H7 (cell line): ENCODE data around the gene PRDM15. TPM values are rescaled to one million over a fixed set of nuclear protein-coding genes. Genes with fewer than 3 reads are reported as not detected.

Experiments
- DNase-seq: peaks from one replicate; pipeline ENCODE4 v3.0.0; 2012
- H3K27me3 ChIP-seq: 2 replicates; pipeline ENCODE4 v1.6.0; 2011; ENCODE audit warnings: mild to moderate bottlenecking, low read length; ENCODE audit not compliant: control insufficient read depth, insufficient read depth
- H3K36me3 ChIP-seq: replicated peaks from 2 replicates; pipeline ENCODE4 v1.5.1; 2011; ENCODE audit warnings: low read length; ENCODE audit not compliant: control insufficient read depth, insufficient read depth
- H3K4me3 ChIP-seq: 2 replicates; pipeline ENCODE4 v1.5.1; 2011; ENCODE audit warnings: low read depth, mild to moderate bottlenecking, control low read depth, low read length, moderate library complexity; ENCODE audit not compliant: insufficient read depth
- total RNA-seq: library from RNA; depleted of rRNA; stranded (reverse); fragments of >200 nt; shearing (Covaris generic); gene quantifications from 2 replicates; pipeline ENCODE4 v1.2.3, GENCODE V29; 2014

PRDM15 gene
- total RNA-seq, 1 experiment from 2014 or later: 6.7 TPM

GRCh38 chr21:41898998-41899397 is 19.9 kb upstream of the PRDM15 start:
- H3K4me3 ChIP-seq: no peak overlapping the region
- H3K27me3 ChIP-seq: no peaks in the 10 kb centered on the region
- DNase-seq: no peak
- H3K36me3 ChIP-seq: no peaks in the 10 kb centered on the region; the same call in 1 of the 2 replicates

GRCh38 chr21:41897700-41898099 is 18.6 kb upstream of the PRDM15 start:
- Histone ChIP-seq H3K27me3 (no peaks in the 10 kb centered on the region), H3K36me3 (no peaks in the 10 kb centered on the region; the same call in 1 of the 2 replicates), H3K4me3 (no peak overlapping the region)
- peak; percentile 73 for DNase-seq

- peak; percentile 72 for DNase-seq
- no peaks in the 10 kb centered on the region; the same call in 1 of the 2 replicates for H3K36me3 ChIP-seq
- H3K4me3 ChIP-seq: no peak overlapping the region
- no peaks in the 10 kb centered on the region for H3K27me3 ChIP-seq
Measured at GRCh38 chr21:41897047-41897669, 18.0 kb upstream of the PRDM15 start.

GRCh38 chr21:41895643-41896493 is 16.7 kb upstream of the PRDM15 start:
- Histone ChIP-seq H3K27me3 (no peaks in the 10 kb centered on the region), H3K4me3 (no peak overlapping the region), H3K36me3 (no peaks in the 10 kb centered on the region)
- peak; percentile 68 for DNase-seq

GRCh38 chr21:41894922-41895557 is 15.9 kb upstream of the PRDM15 start:
- no peak overlapping the region for H3K4me3 ChIP-seq
- no peak for DNase-seq
- no peaks in the 10 kb centered on the region for H3K36me3 ChIP-seq

GRCh38 chr21:41894511-41894910 is 15.4 kb upstream of the PRDM15 start:
- DNase-seq: no peak
- no peaks in the 10 kb centered on the region for H3K27me3 ChIP-seq

More at GRCh38 chr21:41894922-41895557, 15.9 kb upstream of the PRDM15 start:
- H3K27me3 ChIP-seq: no peaks in the 10 kb centered on the region

GRCh38 chr21:41892726-41893125 is 13.6 kb upstream of the PRDM15 start:
- Histone ChIP-seq H3K4me3 (no peak overlapping the region), H3K27me3 (no peaks in the 10 kb centered on the region), H3K36me3 (no peaks in the 10 kb centered on the region)
- no peak for DNase-seq

More at GRCh38 chr21:41894511-41894910, 15.4 kb upstream of the PRDM15 start:
- H3K36me3 ChIP-seq: no peaks in the 10 kb centered on the region
- H3K4me3 ChIP-seq: no peak overlapping the region

GRCh38 chr21:41891132-41891531 is 12.0 kb upstream of the PRDM15 start:
- no peak overlapping the region for H3K4me3 ChIP-seq
- H3K27me3 ChIP-seq: no peaks in the 10 kb centered on the region
- no peak for DNase-seq
- no peaks in the 10 kb centered on the region for H3K36me3 ChIP-seq

- Histone ChIP-seq H3K27me3 (no peaks in the 10 kb centered on the region), H3K36me3 (no peaks in the 10 kb centered on the region), H3K4me3 (no peak overlapping the region)
- DNase-seq: no peak
Measured at GRCh38 chr21:41890355-41890754, 11.2 kb upstream of the PRDM15 start.

GRCh38 chr21:41888749-41889376 is 9.7 kb upstream of the PRDM15 start:
- no peak overlapping the region for H3K4me3 ChIP-seq
- no peak for DNase-seq
- H3K27me3 ChIP-seq: no peaks in the 10 kb centered on the region
- no peaks in the 10 kb centered on the region for H3K36me3 ChIP-seq

- no peak for DNase-seq
- H3K4me3 ChIP-seq: no peak overlapping the region
- no peaks in the 10 kb centered on the region for H3K27me3 ChIP-seq
- no peaks in the 10 kb centered on the region for H3K36me3 ChIP-seq
Measured at GRCh38 chr21:41887667-41888066, 8.5 kb upstream of the PRDM15 start.

- Histone ChIP-seq H3K4me3 (no peak overlapping the region), H3K36me3 (no peaks in the 10 kb centered on the region), H3K27me3 (no peaks in the 10 kb centered on the region)
- no peak for DNase-seq
Measured at GRCh38 chr21:41886328-41886727, 7.2 kb upstream of the PRDM15 start.

GRCh38 chr21:41885341-41886024 is 6.3 kb upstream of the PRDM15 start:
- no peaks in the 10 kb centered on the region for H3K36me3 ChIP-seq
- no peaks in the 10 kb centered on the region for H3K27me3 ChIP-seq
- no peak for DNase-seq
- no peak overlapping the region for H3K4me3 ChIP-seq

GRCh38 chr21:41884501-41885030 is 5.4 kb upstream of the PRDM15 start:
- H3K4me3 ChIP-seq: no peak overlapping the region
- DNase-seq: no peak
- H3K27me3 ChIP-seq: no peaks in the 10 kb centered on the region
- H3K36me3 ChIP-seq: no peaks in the 10 kb centered on the region
